ENCODE measurements around the gene PPP1R14D. TPM values are rescaled to one million over a fixed set of nuclear protein-coding genes. Genes with fewer than 3 reads are reported as not detected.
A peak's percentile ranks its signal among the peaks of the same experiment; 100 is the strongest.

PPP1R14D gene
- total RNA-seq, 6 experiments from 2014 or later: not detected

DNA sequence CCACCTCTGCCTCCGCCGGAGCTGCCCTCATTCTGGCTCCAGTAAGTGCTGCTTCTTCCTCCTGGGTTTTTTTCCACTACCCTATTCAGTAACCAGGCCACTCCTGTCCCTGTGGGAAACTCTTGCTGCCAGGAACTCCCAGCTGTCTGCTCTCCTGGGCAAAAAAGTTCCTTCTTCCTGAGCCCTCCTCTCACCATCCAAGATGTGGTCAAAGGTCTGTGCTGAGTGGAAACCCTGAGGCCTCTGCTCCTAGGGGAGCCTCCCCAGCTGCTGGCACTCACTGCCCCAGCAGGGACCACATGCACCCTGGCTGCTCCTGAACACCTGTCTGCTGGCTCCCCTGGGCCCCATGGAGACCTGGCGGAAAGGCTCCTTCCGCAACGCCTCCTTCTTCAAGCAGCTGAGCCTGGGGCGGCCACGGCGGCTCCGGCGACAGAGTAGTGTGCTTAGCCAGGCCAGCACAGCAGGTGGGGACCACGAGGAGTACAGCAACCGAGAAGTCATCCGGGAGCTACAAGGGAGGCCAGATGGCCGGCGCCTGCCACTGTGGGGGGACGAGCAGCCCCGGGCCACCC, 58.3 kb downstream of the PPP1R14D start:
- intact Hi-C loops (cut with DNase I): no loop called here
- Histone ChIP-seq H3K9me3 (no peaks in the 10 kb centered on the region), H3K36me3 (peaks cover 0 to 41% (median 13%) of the 10 kb centered on the region in 4 donors), H3K4me1 (peaks cover 0 to 45% (median 14%) of the 10 kb centered on the region in 4 donors), H3K27me3 (no peaks in the 10 kb centered on the region), H3K27ac (peak overlapping the region; percentile 7 to 71 (median 69)), H3K4me3 (no peak overlapping the region)
- no peak for DNase-seq
- TF ChIP-seq POLR2A (IDR thresholded peaks at IDR 0.05): no peak
- TF ChIP-seq, protein P1, sequence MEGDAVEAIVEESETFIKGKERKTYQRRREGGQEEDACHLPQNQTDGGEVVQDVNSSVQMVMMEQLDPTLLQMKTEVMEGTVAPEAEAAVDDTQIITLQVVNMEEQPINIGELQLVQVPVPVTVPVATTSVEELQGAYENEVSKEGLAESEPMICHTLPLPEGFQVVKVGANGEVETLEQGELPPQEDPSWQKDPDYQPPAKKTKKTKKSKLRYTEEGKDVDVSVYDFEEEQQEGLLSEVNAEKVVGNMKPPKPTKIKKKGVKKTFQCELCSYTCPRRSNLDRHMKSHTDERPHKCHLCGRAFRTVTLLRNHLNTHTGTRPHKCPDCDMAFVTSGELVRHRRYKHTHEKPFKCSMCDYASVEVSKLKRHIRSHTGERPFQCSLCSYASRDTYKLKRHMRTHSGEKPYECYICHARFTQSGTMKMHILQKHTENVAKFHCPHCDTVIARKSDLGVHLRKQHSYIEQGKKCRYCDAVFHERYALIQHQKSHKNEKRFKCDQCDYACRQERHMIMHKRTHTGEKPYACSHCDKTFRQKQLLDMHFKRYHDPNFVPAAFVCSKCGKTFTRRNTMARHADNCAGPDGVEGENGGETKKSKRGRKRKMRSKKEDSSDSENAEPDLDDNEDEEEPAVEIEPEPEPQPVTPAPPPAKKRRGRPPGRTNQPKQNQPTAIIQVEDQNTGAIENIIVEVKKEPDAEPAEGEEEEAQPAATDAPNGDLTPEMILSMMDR (IDR thresholded peaks at IDR 0.05): no peak
- 94% methylated on average over 3 of the region's 17 CpGs for WGBS (ENCODE audit: insufficient coverage, low coverage, low lambda C conversion rate, missing lambda C conversion rate)
- no peak for ATAC-seq

DNA sequence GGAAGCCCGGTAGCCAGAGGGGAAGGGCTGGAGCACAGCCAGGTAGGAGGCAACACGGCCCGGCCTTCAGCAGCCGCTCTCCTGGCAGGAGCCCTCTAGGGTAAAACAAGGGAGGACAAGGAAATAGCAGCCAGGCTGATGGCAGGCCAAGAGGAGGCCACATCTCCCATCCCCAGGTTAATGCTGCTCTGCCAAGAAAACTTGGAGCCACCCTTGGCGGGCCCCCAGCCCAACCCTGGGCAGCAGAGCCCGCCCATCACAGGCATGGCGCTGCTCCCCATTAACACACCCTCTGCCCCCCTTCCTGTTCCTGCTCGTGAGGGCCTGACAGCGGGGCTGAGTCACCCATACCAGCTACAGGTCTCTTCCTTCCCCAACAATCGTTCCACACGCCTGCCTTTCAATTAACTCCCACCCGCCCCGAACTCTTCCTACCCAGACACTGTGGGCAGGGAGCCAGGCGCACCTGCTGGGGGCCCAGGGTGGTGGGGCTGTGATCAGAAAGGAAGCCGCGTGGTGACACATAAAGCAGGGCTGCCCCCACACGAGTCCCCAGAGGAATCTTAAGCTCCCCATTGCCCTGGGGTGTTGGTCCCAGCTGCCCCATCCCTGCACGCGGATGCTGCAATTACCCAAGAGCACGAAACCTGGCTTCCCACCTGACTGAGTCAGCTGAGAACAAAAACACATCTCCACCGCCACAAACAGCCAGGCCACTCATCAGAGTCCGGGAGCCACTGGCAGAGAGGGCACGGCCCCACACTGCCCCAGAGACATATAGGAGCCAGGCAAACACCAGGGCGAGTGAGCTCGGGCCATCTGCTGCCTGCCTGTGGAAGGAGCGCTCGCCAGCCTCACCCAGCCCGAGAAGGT, 59.0 kb downstream of the PPP1R14D start, which contains the start of gene C15orf62:
C15orf62 (plus strand) TSS at position 707 of the 873 bp plus-strand sequence. CDS start 516 bp downstream, outside the sequence.
- Histone ChIP-seq H3K27ac (peak within 1 kb of the TSS; percentile 7 to 71 (median 69)), H3K4me1 (peaks cover 0 to 50% (median 14%) of the 10 kb centered on the region in 4 donors), H3K36me3 (peaks cover 0 to 34% (median 11%) of the 10 kb centered on the region in 4 donors), H3K27me3 (no peaks in the 10 kb centered on the region), H3K9me3 (no peaks in the 10 kb centered on the region), H3K4me3 (no peak within 1 kb of the TSS)
- intact Hi-C loops (cut with DNase I): no loop called here
- TF ChIP-seq POLR2A (IDR thresholded peaks at IDR 0.05): no peak
- TF ChIP-seq, protein P1 (IDR thresholded peaks at IDR 0.05): no peak
- DNase-seq (no peak), ATAC-seq (peak in 1 of 4 donors; percentile 1)
- 52% methylated on average over 11 of the region's 28 CpGs for WGBS (ENCODE audit: insufficient coverage, low coverage, low lambda C conversion rate, missing lambda C conversion rate)

DNA sequence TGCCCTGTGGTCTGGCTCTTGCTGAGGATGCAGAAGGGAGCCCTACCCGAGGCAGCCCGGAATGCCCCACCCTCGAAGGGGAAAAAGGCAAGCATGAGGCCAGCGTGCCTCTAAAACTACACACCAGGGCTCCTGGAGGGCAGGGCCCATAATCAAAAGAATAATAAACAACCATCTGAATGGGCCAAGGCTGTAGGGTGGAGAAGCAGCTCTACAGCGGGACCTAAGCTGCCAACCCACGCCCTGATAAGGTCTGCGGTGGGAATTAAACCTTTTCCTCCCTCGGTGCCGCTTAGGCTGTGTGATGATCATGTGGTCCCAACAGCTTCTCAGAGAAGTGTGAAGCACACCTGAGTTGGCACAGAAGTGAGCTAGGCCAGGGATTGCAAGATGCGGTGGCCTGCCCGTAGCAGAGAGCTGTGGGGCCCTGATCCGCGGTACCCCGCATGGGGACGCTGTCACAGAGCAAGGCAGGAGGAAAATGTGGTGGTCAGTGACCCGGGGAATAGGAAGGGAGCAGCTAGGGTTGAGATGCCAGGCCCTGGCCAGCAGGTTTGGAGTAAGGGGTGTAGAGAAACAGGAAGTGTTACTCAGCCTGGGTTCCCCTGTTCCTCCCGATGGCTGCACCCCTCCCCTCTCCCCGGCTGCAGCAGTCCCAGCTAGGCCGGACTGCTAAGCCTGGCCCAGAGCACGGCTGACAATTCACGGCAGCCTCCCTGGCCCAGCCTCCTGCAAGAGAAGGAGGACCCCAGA, 59.8 kb downstream of the PPP1R14D start:
- H3K4me1 ChIP-seq: peaks cover 0 to 50% (median 14%) of the 10 kb centered on the region in 4 donors
- TF ChIP-seq, protein P1 (IDR thresholded peaks at IDR 0.05): no peak
- TF ChIP-seq POLR2A (IDR thresholded peaks at IDR 0.05): no peak
- H3K27me3 ChIP-seq: no peaks in the 10 kb centered on the region
- ATAC-seq (no peak), DNase-seq (no peak)
- no peaks in the 10 kb centered on the region for H3K9me3 ChIP-seq
- WGBS (ENCODE audit: insufficient coverage, low coverage, low lambda C conversion rate, missing lambda C conversion rate): 81% methylated on average over 11 of the region's 21 CpGs
- no peak overlapping the region for H3K4me3 ChIP-seq
- peaks cover 0 to 26% (median 10%) of the 10 kb centered on the region in 4 donors for H3K36me3 ChIP-seq
- H3K27ac ChIP-seq: peak overlapping the region in 1 of 3 donors; percentile 18
- intact Hi-C loops (cut with DNase I): no loop called here

DNA sequence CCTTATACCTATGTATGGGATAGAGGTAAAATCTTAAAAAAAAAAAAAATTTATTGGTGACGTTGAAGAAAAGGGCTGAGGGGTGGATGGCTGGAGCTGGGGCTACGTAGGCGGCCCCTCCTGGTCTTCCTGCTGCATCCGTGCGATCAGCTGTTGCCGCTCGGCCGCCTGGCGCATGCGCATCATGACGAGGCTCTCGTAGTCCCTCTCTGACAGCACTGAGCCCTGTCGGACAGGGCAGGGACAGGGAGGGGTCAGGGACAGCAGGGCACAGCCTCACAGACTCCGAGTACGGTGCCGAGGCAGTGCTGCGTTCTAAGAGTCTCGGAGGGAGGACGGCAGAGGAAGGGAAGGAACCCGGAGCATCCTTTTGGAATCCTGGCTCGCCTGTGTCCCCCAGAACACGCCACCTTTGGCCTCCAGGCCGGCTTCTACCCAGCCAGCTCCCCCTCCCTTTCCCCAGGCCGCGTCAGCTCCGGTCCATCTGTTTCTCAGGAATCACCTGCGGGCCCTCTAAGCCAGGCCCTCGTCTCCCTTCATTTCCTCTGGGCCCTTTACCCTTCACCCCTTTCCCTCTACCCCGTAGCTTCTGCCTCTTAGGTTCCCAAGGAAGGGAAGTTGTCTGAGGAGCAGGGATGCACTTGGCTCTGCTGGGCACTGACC, 60.5 kb downstream of the PPP1R14D start:
- peaks cover 0 to 50% (median 17%) of the 10 kb centered on the region in 4 donors for H3K4me1 ChIP-seq
- WGBS (ENCODE audit: insufficient coverage, low coverage, low lambda C conversion rate, missing lambda C conversion rate): 78% methylated on average over 5 of the region's 29 CpGs

More for the DNA sequence above, 60.5 kb downstream of the PPP1R14D start:
- intact Hi-C loops (cut with DNase I): no loop called here
- ATAC-seq (no peak), DNase-seq (no peak)
- TF ChIP-seq POLR2A (IDR thresholded peaks at IDR 0.05): no peak
- TF ChIP-seq, protein P1 (IDR thresholded peaks at IDR 0.05): no peak
- Histone ChIP-seq H3K36me3 (peaks cover 0 to 19% (median 9%) of the 10 kb centered on the region in 4 donors), H3K27me3 (no peaks in the 10 kb centered on the region), H3K27ac (peak overlapping the region in 1 of 3 donors; percentile 18), H3K9me3 (no peaks in the 10 kb centered on the region), H3K4me3 (no peak overlapping the region)
